GM12873 (cell line): Measurements from ENCODE around the gene HEXD.

ENCODE experiments used
- TF ChIP-seq, protein P1 (sequence below): IDR thresholded peaks from 2 replicates; pipeline ENCODE4 v1.5.1; 2012; ENCODE audit warnings: low read depth, mild to moderate bottlenecking, moderate library complexity, low read length, control low read depth; ENCODE audit not compliant: insufficient read depth; ENCODE audit errors: missing control alignments

Gene HEXD

DNA sequence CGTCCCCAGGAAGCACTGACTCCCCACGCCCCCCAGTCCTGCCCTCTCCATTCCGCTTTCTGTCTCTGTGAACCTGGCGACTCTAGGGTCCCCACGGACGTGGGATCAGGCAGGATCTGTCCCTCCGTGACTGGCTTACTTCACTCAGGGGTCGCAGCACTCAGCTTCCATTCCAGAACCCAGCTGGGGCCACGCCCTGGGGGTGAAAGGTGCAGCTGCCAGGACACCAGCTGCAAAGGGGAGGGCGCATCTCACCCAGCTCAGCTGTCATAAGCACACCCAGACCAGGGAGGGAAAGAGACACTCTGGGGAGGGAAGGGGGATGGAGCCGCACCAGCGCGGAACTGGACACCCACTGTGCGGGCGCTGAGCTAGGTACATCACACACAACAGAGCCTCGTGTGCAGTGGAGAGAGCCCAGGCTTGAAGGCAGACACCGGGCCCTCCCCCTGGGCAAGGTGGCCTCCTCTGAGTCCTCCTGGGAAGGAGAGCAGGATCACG lies 18.5 kb upstream of the HEXD start:
- TF ChIP-seq, protein P1, sequence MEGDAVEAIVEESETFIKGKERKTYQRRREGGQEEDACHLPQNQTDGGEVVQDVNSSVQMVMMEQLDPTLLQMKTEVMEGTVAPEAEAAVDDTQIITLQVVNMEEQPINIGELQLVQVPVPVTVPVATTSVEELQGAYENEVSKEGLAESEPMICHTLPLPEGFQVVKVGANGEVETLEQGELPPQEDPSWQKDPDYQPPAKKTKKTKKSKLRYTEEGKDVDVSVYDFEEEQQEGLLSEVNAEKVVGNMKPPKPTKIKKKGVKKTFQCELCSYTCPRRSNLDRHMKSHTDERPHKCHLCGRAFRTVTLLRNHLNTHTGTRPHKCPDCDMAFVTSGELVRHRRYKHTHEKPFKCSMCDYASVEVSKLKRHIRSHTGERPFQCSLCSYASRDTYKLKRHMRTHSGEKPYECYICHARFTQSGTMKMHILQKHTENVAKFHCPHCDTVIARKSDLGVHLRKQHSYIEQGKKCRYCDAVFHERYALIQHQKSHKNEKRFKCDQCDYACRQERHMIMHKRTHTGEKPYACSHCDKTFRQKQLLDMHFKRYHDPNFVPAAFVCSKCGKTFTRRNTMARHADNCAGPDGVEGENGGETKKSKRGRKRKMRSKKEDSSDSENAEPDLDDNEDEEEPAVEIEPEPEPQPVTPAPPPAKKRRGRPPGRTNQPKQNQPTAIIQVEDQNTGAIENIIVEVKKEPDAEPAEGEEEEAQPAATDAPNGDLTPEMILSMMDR, result no peak

DNA sequence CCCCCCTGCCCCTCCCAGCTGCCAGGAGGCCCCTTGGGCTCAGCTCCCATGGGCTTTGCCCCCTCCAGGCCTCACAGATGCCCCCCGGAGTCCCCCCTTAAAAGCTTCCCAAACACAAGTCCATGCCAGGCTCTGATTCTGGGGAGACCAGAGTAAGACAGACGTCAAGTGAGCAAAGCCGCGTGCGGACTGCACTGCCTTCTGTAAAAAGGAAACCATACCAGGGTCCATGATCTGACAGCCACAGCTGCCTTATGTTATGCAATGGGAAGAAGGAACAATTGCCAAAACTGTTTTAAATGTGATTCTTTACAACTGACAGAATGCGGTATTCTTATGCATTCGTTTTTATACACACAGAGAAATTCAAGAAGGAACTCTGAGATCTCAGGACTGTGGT lies 17.9 kb upstream of the HEXD start:
- TF ChIP-seq, protein P1, result no peak

DNA sequence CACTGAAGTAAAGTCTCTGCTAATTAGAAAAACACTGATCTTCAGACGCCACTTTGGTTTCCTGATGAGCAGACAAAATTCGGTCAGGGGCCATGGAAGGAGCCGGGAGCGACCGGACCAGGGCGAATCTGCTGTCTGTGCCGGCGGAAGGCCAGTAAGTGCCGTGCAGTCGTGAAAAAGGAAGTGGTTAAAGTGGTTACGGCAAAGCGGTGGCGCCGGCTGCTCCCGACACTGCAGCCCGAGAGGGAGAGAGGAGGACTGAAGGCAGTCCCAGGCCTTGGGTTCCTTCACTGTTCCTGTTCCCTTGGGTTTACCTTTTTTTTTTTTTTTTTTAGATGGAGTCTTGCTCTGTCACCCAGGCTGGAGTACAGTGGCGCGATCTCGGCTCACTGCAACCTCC lies 17.3 kb upstream of the HEXD start:
- TF ChIP-seq, protein P1, result no peak

DNA sequence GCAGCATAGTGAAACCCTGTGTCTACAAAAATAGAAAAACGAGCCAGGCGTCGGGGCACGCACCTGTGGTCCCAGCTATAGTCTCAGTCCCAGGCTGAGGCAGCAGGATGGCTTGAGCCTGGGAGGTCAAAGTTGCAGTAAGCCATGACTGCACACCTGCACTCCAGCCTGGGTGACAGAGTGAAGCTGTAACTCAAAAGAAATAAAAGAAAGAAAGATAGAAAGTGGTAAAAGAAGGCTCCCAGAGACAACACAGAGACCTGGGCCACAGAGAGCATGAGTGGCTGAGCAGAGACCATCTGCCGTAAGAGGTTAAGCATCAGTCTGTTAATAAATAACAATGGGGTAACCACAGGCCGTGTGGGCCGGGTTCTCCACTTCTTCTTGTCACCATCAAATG lies 15.3 kb upstream of the HEXD start:
- TF ChIP-seq, protein P1, result no peak

DNA sequence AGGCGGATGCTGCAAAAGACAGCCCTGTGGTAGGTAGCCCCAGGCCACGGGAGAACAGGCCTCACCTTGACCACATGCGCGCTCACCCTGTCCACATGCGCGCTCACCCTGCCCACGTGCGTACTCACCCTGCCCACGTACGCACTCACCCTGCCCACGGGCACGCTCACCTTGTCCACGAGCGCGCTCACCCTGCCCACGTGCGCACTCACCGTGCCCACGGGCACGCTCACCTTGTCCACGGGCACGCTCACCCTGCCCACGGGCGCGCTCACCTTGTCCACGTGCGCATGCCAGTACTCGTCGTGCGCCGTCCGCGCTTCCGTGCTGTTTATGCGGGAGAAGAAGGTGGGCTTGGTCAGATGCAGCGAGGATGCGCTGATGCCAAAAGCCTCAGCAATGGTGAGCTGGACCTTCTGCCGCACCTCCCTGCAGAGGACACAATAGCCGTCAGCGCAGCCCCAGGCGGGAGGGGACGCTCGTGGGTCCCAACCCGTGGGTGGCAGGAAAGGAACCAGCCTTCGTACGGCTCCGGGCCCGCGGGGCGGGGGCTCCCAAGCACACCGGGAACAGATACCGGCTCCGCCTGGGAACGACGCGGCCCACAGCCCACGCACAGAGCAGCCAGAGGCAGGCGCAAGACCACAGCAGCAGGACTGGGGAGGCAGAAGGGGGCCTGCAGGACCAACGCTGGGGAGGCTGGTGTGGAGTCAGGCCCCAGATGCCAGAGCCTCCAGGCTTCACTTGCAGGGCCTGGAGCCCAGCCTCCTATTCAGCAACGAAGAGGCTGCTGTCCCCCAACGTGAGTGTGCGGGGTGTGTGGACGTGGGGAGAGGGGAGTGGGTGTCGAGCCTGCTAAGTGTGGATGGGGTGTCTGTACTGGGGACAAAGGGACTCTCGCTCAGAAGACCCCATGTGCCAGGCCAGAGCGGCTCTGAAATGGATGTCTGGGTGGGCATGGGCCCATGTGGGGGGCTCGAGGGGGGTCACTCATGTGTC lies 14.2 kb upstream of the HEXD start:
- TF ChIP-seq, protein P1, result no peak

DNA sequence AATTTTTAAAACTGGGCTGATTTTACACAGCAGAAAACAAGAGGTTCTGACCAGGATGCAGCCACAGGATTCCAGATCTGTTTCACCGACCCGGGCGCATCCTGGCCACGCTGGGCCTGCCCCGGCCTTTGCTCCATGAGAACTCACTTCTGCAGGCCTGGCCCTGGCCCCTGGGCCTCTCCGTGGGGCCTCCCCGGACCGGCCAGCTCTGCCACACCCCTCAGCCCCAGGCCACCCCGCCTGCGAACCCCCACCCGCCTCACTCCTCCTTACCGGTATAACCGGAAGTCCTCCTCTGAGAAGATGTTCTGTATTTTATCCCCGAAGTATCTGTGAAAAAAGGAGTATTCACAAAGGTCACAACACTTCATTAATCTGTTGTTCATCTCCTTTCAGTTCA lies 13.1 kb upstream of the HEXD start:
- TF ChIP-seq, protein P1, result no peak

DNA sequence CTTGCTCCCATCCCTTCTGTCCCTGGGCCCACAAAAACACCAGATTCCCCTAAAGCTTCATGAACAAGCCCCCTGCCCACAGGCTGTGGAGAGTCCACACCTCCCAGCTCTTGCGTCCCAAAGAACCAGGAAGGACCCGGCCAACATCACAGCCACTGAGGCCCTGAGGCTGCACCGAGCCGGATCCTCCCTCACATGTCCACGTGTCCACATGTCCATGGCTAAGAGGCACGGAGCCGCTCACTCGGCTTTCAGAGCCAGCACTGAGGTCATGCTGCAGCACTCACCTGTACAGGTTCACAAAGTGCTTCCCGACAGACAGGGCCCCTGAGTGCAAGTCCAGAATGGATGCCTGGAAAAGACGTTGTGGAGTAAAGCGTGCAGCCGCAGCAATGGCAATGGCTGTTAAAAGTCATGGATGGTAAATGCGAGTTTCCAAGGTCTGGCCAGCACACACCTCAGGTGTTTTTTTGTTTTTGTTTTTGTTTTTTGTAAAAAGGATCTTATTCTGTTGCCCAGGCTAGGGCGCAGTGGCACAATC lies 11.9 kb upstream of the HEXD start:
- TF ChIP-seq, protein P1, result no peak
